ENCODE measurements around the gene LNPEP.
A peak's percentile ranks its signal among the peaks of the same experiment; 100 is the strongest.
"Not testable (repeated sequence)": the region's sequence is repeated elsewhere in the genome, so short reads cannot be mapped to it uniquely, and the experiment has no call there.

The LNPEP gene

DNA sequence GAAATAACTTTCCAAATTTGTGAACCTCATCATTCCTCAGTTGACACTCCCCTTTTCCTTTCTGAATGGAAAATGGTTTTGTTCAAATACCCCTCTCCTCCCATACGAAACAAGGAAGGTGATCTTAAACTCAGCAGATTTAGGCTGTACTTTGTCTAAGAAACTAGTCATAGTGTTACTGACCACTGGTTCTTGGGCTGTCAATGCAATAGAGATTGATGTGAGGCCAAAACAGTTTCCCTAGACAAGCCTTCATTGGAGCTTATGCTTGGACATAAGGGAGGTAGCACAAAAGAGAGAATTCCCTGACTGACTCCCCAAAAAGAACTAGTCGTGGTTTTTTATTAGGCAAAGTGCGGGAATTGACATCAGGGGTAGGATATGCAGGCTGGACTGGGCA, 5.3 kb upstream of the LNPEP start:
- no peak for DNase-seq

GRCh38 chr5:96931037-96931436, 4.8 kb upstream of the LNPEP start:
- not testable (repeated sequence) for DNase-seq

DNA sequence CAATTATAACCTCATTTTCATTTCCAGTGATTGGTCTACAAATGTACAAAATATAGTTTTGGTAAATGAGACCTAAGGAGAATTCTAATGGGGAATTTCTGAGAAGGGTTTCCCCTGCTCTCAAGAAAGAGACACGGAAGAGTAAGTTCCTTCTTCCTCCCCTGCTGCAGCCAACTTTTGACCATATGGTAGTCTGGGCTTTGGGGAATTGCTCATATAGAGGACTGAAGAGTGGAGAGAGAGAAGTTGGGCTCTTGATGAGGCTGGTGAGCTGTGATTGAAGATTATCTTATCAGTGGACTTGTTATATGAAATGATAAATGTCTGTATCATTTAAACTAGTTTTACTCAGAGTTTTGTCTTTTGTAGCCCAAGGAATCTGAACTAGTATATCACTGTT, 4.3 kb upstream of the LNPEP start:
- DNase-seq = no peak

GRCh38 chr5:96932026-96932425, 3.9 kb upstream of the LNPEP start:
- no peak for DNase-seq

DNA sequence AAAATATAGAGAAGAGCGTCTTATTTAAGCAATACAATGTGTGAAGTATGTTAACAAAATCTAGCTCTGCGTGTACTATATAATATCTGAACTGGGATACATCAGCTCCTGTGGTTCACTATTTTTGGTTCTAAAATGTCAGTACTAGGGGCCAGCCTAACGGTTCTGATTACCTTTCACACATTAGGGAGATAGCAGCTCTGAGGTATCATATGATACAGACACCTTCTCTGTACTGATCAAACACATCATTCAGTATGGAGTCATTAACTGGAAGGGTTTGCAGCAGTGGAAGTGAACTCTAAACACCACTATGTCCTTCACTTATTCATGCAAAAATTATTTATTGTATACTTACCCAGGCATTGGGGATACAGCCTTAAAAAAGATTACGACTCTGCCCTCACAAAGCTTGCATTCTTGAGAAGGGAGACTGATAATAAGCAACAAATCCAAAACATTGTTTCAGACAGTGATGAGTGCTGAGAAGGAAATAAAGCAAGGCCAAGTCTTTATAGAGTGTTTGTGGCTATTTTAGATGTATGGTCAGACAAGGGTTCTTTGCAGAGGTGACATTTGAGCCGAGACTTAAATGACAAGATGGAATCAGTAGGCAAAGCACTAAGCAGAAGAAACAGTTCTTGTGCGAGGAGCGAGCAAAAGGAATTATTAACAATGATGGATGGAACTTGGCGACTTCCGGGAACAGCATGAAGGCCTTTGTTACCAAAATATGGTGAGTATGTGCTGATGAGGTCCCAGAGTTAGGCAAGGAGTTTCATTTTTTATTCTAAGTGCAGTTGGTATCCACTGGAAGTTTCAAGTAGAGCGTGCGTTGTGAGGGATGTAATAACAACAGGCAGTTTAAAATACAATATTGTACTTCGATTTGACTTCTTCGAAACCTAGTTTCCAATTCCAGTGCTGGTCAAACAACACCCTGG, 1.8 kb upstream of the LNPEP start:
- peak; percentile 68 for DNase-seq

DNA sequence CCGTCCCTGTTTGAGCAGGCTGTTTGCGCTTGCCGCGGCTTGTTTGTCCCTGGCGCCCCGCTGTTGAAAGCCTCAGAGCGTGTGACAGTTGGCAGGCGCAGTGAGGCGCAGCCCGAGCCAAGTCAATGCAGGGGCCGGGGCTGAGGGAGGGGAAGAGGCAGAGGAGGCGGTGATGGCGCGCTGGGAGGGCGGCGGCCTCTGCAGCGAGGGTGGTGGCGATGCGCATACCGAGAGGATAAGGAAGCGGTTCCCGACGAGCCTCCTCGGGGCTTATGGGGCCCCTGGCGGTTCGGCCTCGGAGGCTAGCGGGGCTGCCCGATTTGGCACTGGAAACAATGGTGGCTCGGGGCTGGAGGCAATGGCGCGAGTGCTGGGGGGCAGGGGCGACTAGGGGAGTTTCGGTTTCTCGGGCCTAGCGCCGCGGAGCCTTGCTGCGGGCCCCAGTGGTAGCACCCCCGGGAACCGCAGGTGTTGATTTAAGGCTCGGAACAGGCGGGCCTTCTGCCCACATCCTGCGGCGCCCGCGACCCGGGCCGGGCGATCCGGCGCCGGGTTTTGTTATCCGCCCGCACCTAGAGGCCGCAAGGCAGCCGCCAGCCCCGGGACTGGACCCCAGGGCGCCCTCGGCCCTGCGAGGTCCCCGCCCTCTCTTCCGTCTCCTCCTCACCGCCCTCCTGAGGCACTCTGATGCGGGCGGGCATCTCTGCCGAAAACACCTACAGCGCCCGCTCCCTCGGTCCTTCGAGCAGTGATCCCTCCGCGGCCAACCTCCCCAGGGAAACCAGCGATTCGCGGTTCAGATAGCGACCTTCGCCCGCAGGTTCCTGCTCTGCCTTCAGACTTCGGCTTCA, 947 bp upstream of the LNPEP start:
- peak; percentile 81 for DNase-seq

DNA sequence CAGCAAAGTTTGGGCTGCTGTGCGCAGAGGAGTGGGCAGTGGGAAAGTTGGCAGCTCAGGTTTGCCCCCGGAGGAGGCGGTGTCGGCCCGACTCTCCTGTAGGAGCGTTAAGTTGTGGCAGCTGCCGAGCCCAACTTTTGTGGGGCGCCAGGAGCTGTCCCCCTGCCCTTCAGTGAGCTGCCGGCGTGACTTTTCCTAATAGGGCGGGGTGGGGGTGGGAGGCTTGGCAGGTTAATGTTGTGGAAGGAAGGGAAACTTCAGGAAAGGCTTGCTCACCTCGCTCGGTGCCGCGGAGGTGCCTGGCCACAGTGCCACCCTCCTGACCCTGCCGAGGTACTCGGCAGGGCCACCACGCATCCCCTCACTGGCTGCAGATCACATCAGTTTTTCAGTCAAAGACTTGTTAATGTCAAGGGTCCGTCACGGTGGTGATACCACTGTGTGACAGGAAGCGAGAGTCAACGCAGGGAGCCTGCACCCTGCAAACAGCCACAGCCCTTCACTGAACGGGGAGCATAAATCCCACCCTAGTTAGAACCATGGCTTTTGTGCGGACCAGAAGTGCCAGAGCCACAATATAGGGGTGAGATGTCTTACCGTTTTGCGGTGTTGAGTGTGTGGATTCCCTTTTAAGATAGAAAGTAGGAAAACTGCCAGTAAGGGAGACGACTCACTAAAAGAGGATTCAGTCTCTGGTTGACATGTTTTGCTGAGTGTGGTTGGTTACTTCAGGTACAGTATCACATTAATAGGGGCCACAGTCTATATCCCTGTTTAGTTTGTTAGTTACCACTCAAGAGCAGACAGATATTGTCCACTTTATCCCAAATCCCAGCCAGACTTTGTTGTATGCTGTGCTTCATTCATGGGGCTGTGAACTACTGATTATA, 796 bp downstream of the LNPEP start:
- DNase-seq = peak; percentile 5

DNA sequence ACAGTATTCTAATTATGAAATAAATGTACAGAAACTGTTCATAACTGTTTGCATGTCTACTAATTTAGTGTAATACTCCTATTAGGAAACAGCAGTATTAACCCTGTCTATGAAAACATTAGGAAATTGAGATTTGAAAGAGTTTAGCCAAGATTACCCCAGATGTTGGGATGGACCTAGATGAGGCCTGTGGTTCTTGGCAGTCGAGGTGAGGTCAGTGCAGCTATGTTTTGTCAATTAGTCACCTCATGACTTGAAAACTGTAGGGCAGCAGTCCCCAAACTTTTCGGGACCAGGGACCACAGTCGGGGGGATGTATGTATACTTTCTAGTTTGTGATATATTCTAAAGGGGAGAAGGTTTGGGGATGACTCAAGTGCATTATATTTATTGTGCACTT, 4.7 kb downstream of the LNPEP start:
- no peak for DNase-seq

DNA sequence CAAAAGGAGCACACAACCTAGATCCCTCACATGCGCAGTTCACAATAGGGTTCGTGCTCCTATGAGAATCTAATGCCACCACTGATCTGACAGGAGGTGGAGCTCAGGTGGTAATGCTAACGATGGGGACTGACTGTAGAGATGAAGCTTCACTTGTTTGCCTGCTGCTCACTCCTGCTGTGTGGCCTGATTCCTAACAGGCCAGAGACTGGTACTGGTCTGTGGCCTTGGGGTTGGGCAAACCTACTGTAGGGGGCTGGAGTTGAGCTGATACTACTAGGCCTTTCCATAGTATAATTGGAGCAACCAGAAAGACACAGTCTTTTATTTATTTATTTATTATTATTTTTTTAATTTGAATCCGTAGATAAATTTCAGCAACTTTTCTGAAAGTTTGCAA, 5.3 kb downstream of the LNPEP start:
- no peak for DNase-seq

GRCh38 chr5:96942078-96942477, 6.2 kb downstream of the LNPEP start:
- no peak for DNase-seq

GRCh38 chr5:96942911-96943310, 7.0 kb downstream of the LNPEP start:
- DNase-seq = no peak

DNA sequence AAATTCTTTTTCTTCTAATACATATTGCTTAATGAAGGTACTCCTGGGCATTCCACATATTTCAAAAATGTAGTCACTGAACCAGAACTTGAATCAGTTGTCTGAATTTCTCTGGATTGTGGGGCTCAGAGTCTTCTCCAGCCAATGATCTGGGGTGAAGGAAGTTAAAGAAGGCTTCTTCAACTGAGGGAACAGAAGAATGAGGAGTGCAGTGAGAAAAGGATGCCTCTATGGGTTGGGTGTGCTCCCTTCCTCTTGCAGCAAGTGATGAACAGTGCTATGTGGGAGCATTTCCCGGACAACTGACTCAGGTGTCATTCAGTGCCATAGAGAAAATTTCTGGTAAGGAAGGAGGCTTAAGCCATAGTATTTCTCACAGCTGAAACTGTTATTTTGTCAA, 7.9 kb downstream of the LNPEP start:
- no peak for DNase-seq

DNA sequence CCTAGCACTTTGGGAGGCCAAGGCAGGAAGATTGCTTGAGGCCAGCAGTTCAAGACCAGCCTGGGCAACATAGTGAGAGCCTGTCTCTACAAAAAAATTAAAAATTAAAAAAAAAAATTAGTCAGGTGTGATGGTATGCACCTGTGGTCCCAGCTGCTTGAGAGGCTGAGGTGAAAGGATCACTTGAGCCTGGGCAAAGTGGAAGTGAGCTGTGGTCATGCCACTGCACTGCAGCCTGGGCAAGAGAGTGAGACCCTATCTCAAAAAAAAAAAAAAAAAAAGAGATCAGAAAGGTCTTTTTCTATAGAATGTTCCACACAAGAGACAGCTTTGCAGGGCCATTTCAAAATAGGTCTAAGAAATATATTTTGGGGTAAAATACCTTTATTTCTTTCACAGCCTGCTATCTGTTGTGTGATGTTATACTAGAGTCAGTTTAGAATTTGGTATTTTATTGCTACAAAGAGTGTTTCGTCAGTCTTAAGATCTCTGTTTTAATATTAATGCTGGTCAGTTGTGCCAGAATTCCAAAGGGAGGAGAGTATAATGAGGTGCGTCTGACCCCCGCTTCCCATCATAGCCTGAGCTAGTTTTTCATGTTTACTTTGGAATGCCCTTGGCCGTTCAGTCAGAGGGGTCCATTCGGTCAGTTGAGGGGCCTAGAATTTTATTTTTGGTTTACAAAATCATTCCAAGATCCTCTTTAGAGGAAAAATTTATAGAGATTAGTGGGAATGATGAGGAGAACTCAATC, 9.4 kb downstream of the LNPEP start:
- DNase-seq = no peak

- no peak for DNase-seq
These were observed 10.5 kb downstream of the LNPEP start for GRCh38 chr5:96946381-96946780.

GRCh38 chr5:96952118-96952750, 16.4 kb downstream of the LNPEP start:
- DNase-seq = no peak

DNA sequence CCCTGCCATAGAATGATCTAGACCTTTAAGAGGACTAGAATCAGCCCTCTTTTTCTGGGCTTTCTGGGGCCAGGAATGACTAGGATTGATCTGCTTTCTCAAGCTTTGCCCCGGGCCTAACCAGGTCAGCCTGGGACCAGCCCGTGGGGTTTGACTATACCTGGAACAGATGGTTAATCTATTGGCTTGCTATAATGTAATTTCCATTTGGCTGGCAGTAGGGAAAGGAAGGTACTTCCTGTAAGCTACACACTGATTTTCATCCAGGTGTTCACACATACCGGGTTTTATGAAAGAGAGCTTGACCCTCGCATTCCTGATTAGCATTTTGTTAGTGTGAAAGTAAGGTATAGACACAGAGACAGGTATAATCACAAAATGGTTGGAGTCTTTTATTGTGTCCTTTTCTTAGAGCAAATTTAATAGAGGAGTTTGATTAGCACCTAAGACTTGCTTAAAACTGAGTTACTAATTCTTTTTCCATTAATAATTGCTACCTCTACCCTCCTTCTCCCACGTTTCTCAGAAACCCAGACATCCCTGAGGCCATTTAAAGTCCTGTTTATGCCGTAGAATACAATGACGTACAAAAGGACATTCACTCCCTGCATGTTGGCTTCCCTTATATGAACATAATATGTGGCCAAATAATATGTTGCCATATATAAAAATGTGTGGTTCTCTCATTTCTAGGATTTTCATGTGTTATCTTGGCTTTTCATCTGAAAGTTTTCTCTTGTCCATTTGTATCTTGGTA, 17.3 kb downstream of the LNPEP start:
- DNase-seq = no peak

DNA sequence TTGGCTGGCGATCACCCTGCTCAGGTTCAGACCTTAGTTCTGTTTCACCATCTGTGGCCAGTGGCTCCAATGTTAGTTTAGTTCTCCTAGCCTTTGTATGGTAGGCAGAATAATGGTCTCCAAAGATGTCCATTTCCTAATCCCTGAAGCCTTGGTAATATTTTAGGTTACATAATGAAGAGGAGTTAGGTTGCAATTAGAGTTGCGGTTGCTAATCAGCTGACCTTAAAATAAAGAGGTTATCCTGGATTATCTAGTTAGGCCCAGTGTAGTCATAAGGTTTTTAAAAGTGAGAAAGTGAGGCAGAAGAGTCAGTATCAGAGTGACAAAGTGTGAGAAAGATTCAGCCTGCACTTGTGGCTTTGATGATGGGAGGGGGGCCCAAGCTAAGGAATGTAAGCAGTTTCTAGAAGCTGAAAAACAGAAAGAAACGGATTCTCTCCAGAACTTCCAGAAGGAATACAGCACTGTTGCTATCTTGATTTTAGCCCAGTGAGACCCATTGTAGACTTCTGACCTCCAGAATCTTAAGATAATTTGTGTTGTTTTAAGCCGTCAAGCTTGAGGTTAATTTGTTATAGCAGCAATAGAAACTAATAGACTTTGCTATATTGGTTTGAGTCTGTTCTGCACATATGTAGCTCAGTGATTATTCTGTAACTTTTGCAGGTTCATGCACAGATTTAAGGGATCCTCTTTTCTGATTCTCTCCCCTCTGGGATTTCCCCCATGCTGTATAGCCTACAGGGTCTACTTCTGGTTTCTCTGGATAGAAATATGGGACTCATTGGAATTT, 21.6 kb downstream of the LNPEP start:
- no peak for DNase-seq

DNA sequence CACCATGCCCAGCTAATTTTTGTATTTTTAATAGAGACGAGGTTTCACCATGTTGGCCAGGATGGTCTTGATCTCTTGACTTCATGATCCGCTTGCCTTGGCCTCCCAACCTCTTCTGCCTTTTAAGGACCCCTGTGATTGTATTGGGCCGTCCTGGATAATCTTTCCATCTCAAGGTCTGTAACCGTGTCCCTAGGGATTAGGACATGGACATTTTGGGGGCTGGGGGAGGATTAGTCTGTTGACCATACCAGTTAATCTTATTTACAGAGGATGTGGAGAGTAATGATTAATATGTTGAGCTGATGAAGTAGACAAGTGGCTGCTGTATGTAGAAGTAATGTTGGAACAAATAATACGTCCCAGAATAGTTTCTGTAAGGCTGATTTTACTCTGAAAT, 23.1 kb downstream of the LNPEP start:
- DNase-seq = no peak

DNA sequence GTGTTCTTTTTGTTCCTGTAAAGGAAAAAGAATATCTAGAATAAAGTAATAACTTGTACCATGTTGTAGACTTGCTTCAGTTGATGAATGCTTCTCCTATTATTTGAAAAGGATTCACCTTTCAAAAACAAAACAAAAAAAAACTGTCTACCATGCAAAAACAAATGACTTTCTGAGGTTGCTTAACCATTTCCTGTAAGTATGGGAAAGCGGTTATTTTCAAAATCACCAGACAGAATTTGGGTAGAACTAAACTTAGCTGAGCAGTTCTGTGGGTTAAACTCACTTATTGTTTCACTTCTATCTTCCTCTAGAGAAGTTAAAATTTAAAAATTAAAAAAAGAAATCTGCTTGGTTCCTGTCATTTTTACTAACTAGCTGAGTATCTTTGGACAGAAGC, 25.2 kb downstream of the LNPEP start:
- DNase-seq = no peak

DNA sequence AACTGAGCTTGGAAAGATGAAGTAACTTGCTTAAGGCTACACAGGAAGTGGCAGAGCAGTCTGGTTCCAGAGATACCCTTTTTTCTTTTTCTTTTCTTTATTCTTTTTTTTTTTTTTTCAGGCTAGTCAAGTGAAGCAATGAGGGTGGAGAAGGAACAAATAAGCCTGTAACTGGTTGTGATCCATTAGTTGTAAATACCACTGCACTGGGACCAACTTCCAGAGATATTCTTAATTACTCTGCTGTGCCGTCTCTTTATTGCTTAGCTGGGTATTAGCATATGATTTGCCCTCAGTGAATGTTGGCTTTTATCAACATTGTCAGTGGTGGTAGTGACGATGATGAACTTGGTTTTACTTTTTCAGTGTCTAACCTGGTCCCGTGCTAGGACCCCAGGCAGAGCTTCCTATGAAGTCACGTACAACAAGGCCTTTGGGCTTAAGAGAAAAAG, 26.7 kb downstream of the LNPEP start:
- no peak for DNase-seq
